Liver (tissue), 9 donors: ENCODE results near the gene AP5S1. TPM values are rescaled to one million over a fixed set of nuclear protein-coding genes. Genes with fewer than 3 reads are reported as not detected.

Experiments used
- DNase-seq: peaks from one replicate; pipeline ENCODE4 v3.0.0-alpha.2; 2017; ENCODE audit warnings: low spot score
- H3K27ac ChIP-seq, 2 donors: one replicate each; pipeline ENCODE4 v1.7.0; 2013; ENCODE audit warnings: inconsistent platforms in 2 of 2, low read length in 2 of 2, control low read depth in 1 of 2, low read depth in 1 of 2, mild to moderate bottlenecking in 1 of 2
- H3K27me3 ChIP-seq, 4 donors: one replicate each; pipeline versions ENCODE4 v1.6.1 to v1.7.0; 2013; ENCODE audit warnings: low read length in 3 of 4, inconsistent platforms in 1 of 4, mild to moderate bottlenecking in 1 of 4, moderate library complexity in 1 of 4; ENCODE audit not compliant: control insufficient read depth in 4 of 4, insufficient read depth in 4 of 4
- H3K36me3 ChIP-seq, 4 donors: one replicate each; pipeline versions ENCODE4 v1.6.1 to v1.7.0; 2013; ENCODE audit warnings: low read length in 3 of 4, mild to moderate bottlenecking in 3 of 4, low read depth in 1 of 4, moderate library complexity in 1 of 4; ENCODE audit not compliant: control insufficient read depth in 4 of 4, insufficient read depth in 3 of 4
- H3K4me1 ChIP-seq, 4 donors: one replicate each; pipeline versions ENCODE4 v1.6.1 to v1.7.0; 2013; ENCODE audit warnings: low read length in 3 of 4, mild to moderate bottlenecking in 3 of 4, moderate library complexity in 1 of 4; ENCODE audit not compliant: control insufficient read depth in 4 of 4, insufficient read depth in 4 of 4
- H3K4me3 ChIP-seq, 3 donors: one replicate each; pipeline versions ENCODE4 v1.6.1 to v1.7.0; 2013; ENCODE audit warnings: low read length in 3 of 3, control low read depth in 1 of 3, low read depth in 1 of 3, mild to moderate bottlenecking in 1 of 3
- H3K9ac ChIP-seq, 2 donors: one replicate each; pipeline ENCODE4 v1.7.0; 2013; ENCODE audit warnings: low read length in 2 of 2, mild to moderate bottlenecking in 2 of 2, moderate library complexity in 2 of 2, control low read depth in 1 of 2, low read depth in 1 of 2
- H3K9me3 ChIP-seq, 4 donors: one replicate each; pipeline versions ENCODE4 v1.6.1 to v1.7.0; 2013; ENCODE audit warnings: low read length in 3 of 4; ENCODE audit not compliant: control insufficient read depth in 4 of 4
- CTCF ChIP-seq: fragments of 150-350 bp; IDR thresholded peaks from 2 replicates; pipeline ENCODE4 v1.5.1; 2017; ENCODE audit warnings: improper control_type of control experiment, low read depth, low read length; ENCODE audit not compliant: missing input control
- EGR1 ChIP-seq, 2 donors: IDR thresholded peaks; 2 replicates each; pipeline ENCODE4 v1.6.1; 2016 to 2018; ENCODE audit warnings: antibody characterized with exemption in 2 of 2, low read depth in 2 of 2
- FOXA1 ChIP-seq: IDR thresholded peaks from 2 replicates; pipeline ENCODE4 v1.6.1; 2016; ENCODE audit warnings: antibody characterized with exemption
- FOXA2 ChIP-seq: IDR thresholded peaks from 2 replicates; pipeline ENCODE4 v1.6.1; 2016; ENCODE audit warnings: antibody characterized with exemption
- GABPA ChIP-seq, 2 donors: IDR thresholded peaks in 1 of 2; conservative IDR thresholded peaks in 1 of 2; 2 replicates each; pipeline ENCODE4 v1.6.1; 2016; ENCODE audit warnings: antibody characterized with exemption in 2 of 2, mild to moderate bottlenecking in 1 of 2, moderate library complexity in 1 of 2
- HNF4A ChIP-seq, 2 donors: conservative IDR thresholded peaks; 2 replicates each; pipeline ENCODE4 v1.6.1; 2016; ENCODE audit warnings: antibody characterized with exemption in 2 of 2, mild to moderate bottlenecking in 2 of 2
- HNF4G ChIP-seq: IDR thresholded peaks from 2 replicates; pipeline ENCODE4 v1.6.1; 2016; ENCODE audit warnings: antibody characterized with exemption
- JUND ChIP-seq, 2 donors: IDR thresholded peaks; 2 replicates each; pipeline ENCODE4 v1.6.1; 2016; ENCODE audit warnings: antibody characterized with exemption in 2 of 2
- NR2F2 ChIP-seq: IDR thresholded peaks from 2 replicates; pipeline ENCODE4 v1.6.1; 2016; ENCODE audit warnings: antibody characterized with exemption
- RAD21 ChIP-seq, 2 donors: IDR thresholded peaks; 2 replicates each; pipeline ENCODE4 v1.6.1; 2016; ENCODE audit warnings: antibody characterized with exemption in 2 of 2, mild to moderate bottlenecking in 2 of 2
- RXRA ChIP-seq, 2 donors: IDR thresholded peaks; 2 replicates each; pipeline ENCODE4 v1.6.1; 2017 to 2018; ENCODE audit warnings: antibody characterized with exemption in 2 of 2, mild to moderate bottlenecking in 1 of 2
- SP1 ChIP-seq: IDR thresholded peaks from 2 replicates; pipeline ENCODE4 v1.6.1; 2018; ENCODE audit warnings: antibody characterized with exemption, mild to moderate bottlenecking
- TAF1 ChIP-seq: conservative IDR thresholded peaks from 2 replicates; pipeline ENCODE4 v1.6.1; 2016; ENCODE audit warnings: antibody characterized with exemption, mild to moderate bottlenecking
- YY1 ChIP-seq: IDR thresholded peaks from 2 replicates; pipeline ENCODE4 v1.6.1; 2016; ENCODE audit warnings: antibody characterized with exemption, mild to moderate bottlenecking
- WGBS: extraction: QIAGEN DNeasy Blood & Tissue Kit; methylation state at CpG from one replicate; pipeline ENCODE4 v1.1.7; 2013; 5-methylcytosine and 5-hydroxymethylcytosine counted together
- polyA plus RNA-seq, 2 donors: library from polyadenylated mRNA; stranded (reverse) in 1 of 2; unstranded in 1 of 2; fragments of 200-250 nt in 1 of 2; fragments of >200 nt in 1 of 2; fragmentation: Nextera tagmentation in 1 of 2; extraction: Ambion mirVana in 1 of 2; gene quantifications; one replicate each; pipeline versions ENCODE4 v1.2.1 to v1.2.3, GENCODE V29; 2013 to 2015
- total RNA-seq, 2 donors: library from RNA; depleted of rRNA; stranded (reverse); fragments of >200 nt; gene quantifications; one replicate each; pipeline ENCODE4 v1.2.3, GENCODE V29; 2014
- TF ChIP-seq, protein P1 (sequence below): IDR thresholded peaks from 2 replicates; pipeline ENCODE4 v1.6.1; 2016; ENCODE audit warnings: antibody characterized with exemption
- TF ChIP-seq, protein P2 (sequence below): IDR thresholded peaks from 2 replicates; pipeline ENCODE4 v1.6.1; 2016; ENCODE audit warnings: antibody characterized with exemption, mild to moderate bottlenecking
- TF ChIP-seq, protein P3 (sequence below): IDR thresholded peaks from 2 replicates; pipeline ENCODE4 v1.6.1; 2016; ENCODE audit warnings: antibody characterized with exemption
- donor health status: healthy.
- donor health status: healthy.
- donor health status: healthy.
- donor health status: healthy.
- donor health status: healthy.

The AP5S1 gene
- total and polyA plus RNA-seq, 4 donors, result 9.1 to 14.5 (median 11.1) TPM

- Histone ChIP-seq H3K27ac (no peak overlapping the region), H3K9me3 (no peaks in the 10 kb centered on the region), H3K36me3 (no peaks in the 10 kb centered on the region), H3K4me3 (no peak overlapping the region), H3K4me1 (peaks cover 5 to 20% (median 13%) of the 10 kb centered on the region in 4 donors), H3K27me3 (no peaks in the 10 kb centered on the region), H3K9ac (no peak overlapping the region)
- DNase-seq, result no peak
- WGBS, result 74% methylated on average over 8 of the region's 8 CpGs
- TF ChIP-seq FOXA1 (no peak), YY1 (no peak), FOXA2 (no peak), GABPA (IDR thresholded peaks at IDR 0.05 in 1 of 2, conservative IDR thresholded peaks at IDR 0.05 in 1 of 2) (no peak), RXRA (IDR thresholded peaks at IDR 0.05) (no peak), JUND (IDR thresholded peaks at IDR 0.05) (no peak), HNF4A (conservative IDR thresholded peaks at IDR 0.05) (no peak), HNF4G (no peak), RAD21 (IDR thresholded peaks at IDR 0.05) (no peak), EGR1 (IDR thresholded peaks at IDR 0.05; ENCODE audit: low read depth in 2 of 2) (no peak), TAF1 (no peak), NR2F2 (no peak), SP1 (no peak), CTCF (no peak)
- TF ChIP-seq, protein P1, sequence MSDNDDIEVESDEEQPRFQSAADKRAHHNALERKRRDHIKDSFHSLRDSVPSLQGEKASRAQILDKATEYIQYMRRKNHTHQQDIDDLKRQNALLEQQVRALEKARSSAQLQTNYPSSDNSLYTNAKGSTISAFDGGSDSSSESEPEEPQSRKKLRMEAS, result no peak
- TF ChIP-seq, protein P2, sequence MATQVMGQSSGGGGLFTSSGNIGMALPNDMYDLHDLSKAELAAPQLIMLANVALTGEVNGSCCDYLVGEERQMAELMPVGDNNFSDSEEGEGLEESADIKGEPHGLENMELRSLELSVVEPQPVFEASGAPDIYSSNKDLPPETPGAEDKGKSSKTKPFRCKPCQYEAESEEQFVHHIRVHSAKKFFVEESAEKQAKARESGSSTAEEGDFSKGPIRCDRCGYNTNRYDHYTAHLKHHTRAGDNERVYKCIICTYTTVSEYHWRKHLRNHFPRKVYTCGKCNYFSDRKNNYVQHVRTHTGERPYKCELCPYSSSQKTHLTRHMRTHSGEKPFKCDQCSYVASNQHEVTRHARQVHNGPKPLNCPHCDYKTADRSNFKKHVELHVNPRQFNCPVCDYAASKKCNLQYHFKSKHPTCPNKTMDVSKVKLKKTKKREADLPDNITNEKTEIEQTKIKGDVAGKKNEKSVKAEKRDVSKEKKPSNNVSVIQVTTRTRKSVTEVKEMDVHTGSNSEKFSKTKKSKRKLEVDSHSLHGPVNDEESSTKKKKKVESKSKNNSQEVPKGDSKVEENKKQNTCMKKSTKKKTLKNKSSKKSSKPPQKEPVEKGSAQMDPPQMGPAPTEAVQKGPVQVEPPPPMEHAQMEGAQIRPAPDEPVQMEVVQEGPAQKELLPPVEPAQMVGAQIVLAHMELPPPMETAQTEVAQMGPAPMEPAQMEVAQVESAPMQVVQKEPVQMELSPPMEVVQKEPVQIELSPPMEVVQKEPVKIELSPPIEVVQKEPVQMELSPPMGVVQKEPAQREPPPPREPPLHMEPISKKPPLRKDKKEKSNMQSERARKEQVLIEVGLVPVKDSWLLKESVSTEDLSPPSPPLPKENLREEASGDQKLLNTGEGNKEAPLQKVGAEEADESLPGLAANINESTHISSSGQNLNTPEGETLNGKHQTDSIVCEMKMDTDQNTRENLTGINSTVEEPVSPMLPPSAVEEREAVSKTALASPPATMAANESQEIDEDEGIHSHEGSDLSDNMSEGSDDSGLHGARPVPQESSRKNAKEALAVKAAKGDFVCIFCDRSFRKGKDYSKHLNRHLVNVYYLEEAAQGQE, result no peak
- TF ChIP-seq, protein P3, sequence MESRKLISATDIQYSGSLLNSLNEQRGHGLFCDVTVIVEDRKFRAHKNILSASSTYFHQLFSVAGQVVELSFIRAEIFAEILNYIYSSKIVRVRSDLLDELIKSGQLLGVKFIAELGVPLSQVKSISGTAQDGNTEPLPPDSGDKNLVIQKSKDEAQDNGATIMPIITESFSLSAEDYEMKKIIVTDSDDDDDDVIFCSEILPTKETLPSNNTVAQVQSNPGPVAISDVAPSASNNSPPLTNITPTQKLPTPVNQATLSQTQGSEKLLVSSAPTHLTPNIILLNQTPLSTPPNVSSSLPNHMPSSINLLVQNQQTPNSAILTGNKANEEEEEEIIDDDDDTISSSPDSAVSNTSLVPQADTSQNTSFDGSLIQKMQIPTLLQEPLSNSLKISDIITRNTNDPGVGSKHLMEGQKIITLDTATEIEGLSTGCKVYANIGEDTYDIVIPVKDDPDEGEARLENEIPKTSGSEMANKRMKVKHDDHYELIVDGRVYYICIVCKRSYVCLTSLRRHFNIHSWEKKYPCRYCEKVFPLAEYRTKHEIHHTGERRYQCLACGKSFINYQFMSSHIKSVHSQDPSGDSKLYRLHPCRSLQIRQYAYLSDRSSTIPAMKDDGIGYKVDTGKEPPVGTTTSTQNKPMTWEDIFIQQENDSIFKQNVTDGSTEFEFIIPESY, result no peak
Observed at GRCh38 chr20:3812975-3813847, 7.1 kb upstream of the AP5S1 start.
